Dendritic cell treated with granulocyte-macrophage colony-stimulating factor and Interleukin-4, amounts not matched to agents 40 ng/mL and 50 ng/mL, for 4 days (primary cell): ENCODE results near the gene GPR179.
"Not testable (repeated sequence)": the region's sequence is repeated elsewhere in the genome, so short reads cannot be mapped to it uniquely, and the experiment has no call there.

ENCODE experiments used
- H3K27ac Mint-ChIP-seq: one replicate; pipeline ENCODE4 v1.8.0; 2022; ENCODE audit warnings: mild to moderate bottlenecking, mixed read lengths
- H3K27me3 Mint-ChIP-seq: one replicate; pipeline ENCODE4 v1.8.0; 2022; ENCODE audit warnings: mild to moderate bottlenecking, mixed read lengths
- H3K36me3 Mint-ChIP-seq: one replicate; pipeline ENCODE4 v1.8.0; 2022; ENCODE audit warnings: low read depth, mixed read lengths
- H3K4me1 Mint-ChIP-seq: one replicate; pipeline ENCODE4 v1.8.0; 2022; ENCODE audit warnings: low read depth, mixed read lengths
- H3K4me3 Mint-ChIP-seq: one replicate; pipeline ENCODE4 v1.8.0; 2022; ENCODE audit warnings: mild to moderate bottlenecking, moderate library complexity, mixed read lengths
- H3K9me3 Mint-ChIP-seq: one replicate; pipeline ENCODE4 v1.8.0; 2022; ENCODE audit warnings: mixed read lengths
- intact Hi-C: fragments of 100-400 bp; cut with micrococcal nuclease; formaldehyde crosslinking; loops from one replicate; pipeline ENCODE4 v1.15.0; 2022

GPR179 gene

GRCh38 chr17:38322897-38323296, 20.9 kb downstream of the GPR179 start:
- Mint-ChIP-seq H3K27ac (no peak overlapping the region), H3K9me3 (no peaks in the 10 kb centered on the region), H3K27me3 (no peaks in the 10 kb centered on the region), H3K36me3 (peaks cover 47% of the 10 kb centered on the region), H3K4me3 (no peak overlapping the region), H3K4me1 (peaks cover 46% of the 10 kb centered on the region)
- intact Hi-C loops, result no loop called here

GRCh38 chr17:38322156-38322779, 21.5 kb downstream of the GPR179 start:
- no peaks in the 10 kb centered on the region for H3K9me3 Mint-ChIP-seq
- no peak overlapping the region for H3K4me3 Mint-ChIP-seq
- no peak overlapping the region for H3K27ac Mint-ChIP-seq
- H3K4me1 Mint-ChIP-seq, result peaks cover 41% of the 10 kb centered on the region
- no peaks in the 10 kb centered on the region for H3K27me3 Mint-ChIP-seq
- intact Hi-C loops, result no loop called here
- peaks cover 53% of the 10 kb centered on the region for H3K36me3 Mint-ChIP-seq

GRCh38 chr17:38320482-38320881, 23.3 kb downstream of the GPR179 start:
- Mint-ChIP-seq H3K9me3 (no peaks in the 10 kb centered on the region), H3K27ac (peak overlapping the region; percentile 18), H3K4me1 (peaks cover 24% of the 10 kb centered on the region), H3K36me3 (peaks cover 70% of the 10 kb centered on the region), H3K4me3 (no peak overlapping the region), H3K27me3 (no peaks in the 10 kb centered on the region)
- intact Hi-C loops, result no loop called here

GRCh38 chr17:38317081-38317480, 26.7 kb downstream of the GPR179 start:
- intact Hi-C loops, result no loop called here
- Mint-ChIP-seq H3K4me1 (peaks cover 15% of the 10 kb centered on the region), H3K27ac (no peak overlapping the region), H3K36me3 (peaks cover 77% of the 10 kb centered on the region), H3K4me3 (no peak overlapping the region), H3K9me3 (no peaks in the 10 kb centered on the region), H3K27me3 (no peaks in the 10 kb centered on the region)

- Mint-ChIP-seq H3K9me3 (no peaks in the 10 kb centered on the region), H3K36me3 (peaks cover 75% of the 10 kb centered on the region), H3K4me1 (peaks cover 6% of the 10 kb centered on the region), H3K27me3 (no peaks in the 10 kb centered on the region), H3K27ac (no peak overlapping the region), H3K4me3 (no peak overlapping the region)
- intact Hi-C loops, result no loop called here
These were observed 28.3 kb downstream of the GPR179 start for GRCh38 chr17:38315497-38315896.

- Mint-ChIP-seq H3K4me3 (peak within 1 kb of the TSS; percentile 95), H3K27ac (peak within 1 kb of the TSS; percentile 93), H3K36me3 (peaks cover 28% of the 10 kb centered on the region)
- intact Hi-C loops, H3K9me3 Mint-ChIP-seq, H3K27me3 Mint-ChIP-seq, H3K4me1 Mint-ChIP-seq: not testable (repeated sequence)
These were observed 46.8 kb downstream of the GPR179 start, which contains the start of gene MRPL45 for GRCh38 chr17:38296834-38297517. TSS of gene MRPL45 (plus strand) at chr17:38297168. CDS start at chr17:38297184, 16 bp downstream.

- H3K4me1 Mint-ChIP-seq, H3K9me3 Mint-ChIP-seq, intact Hi-C loops, H3K27me3 Mint-ChIP-seq: not testable (repeated sequence)
- H3K27ac Mint-ChIP-seq, result peak overlapping the region; percentile 93
- H3K36me3 Mint-ChIP-seq, result peaks cover 16% of the 10 kb centered on the region
- H3K4me3 Mint-ChIP-seq, result peak overlapping the region; percentile 95
These were observed 48.0 kb downstream of the GPR179 start for GRCh38 chr17:38295602-38296365.

- H3K9me3 Mint-ChIP-seq, H3K36me3 Mint-ChIP-seq, H3K4me1 Mint-ChIP-seq, intact Hi-C loops, H3K27ac Mint-ChIP-seq, H3K27me3 Mint-ChIP-seq, H3K4me3 Mint-ChIP-seq: not testable (repeated sequence)
These were observed 54.0 kb downstream of the GPR179 start for GRCh38 chr17:38289760-38290159.

- H3K4me1 Mint-ChIP-seq, H3K4me3 Mint-ChIP-seq, H3K9me3 Mint-ChIP-seq, H3K27me3 Mint-ChIP-seq, intact Hi-C loops, H3K27ac Mint-ChIP-seq, H3K36me3 Mint-ChIP-seq: not testable (repeated sequence)
These were observed 55.4 kb downstream of the GPR179 start for GRCh38 chr17:38288217-38288827.

GRCh38 chr17:38286501-38287091, 57.2 kb downstream of the GPR179 start:
- not testable (repeated sequence) for H3K27ac Mint-ChIP-seq, H3K4me1 Mint-ChIP-seq

GRCh38 chr17:38285994-38286393, 57.8 kb downstream of the GPR179 start:
- intact Hi-C loops, H3K36me3 Mint-ChIP-seq, H3K4me3 Mint-ChIP-seq, H3K9me3 Mint-ChIP-seq, H3K4me1 Mint-ChIP-seq, H3K27me3 Mint-ChIP-seq, H3K27ac Mint-ChIP-seq: not testable (repeated sequence)

More at GRCh38 chr17:38286501-38287091, 57.2 kb downstream of the GPR179 start:
- H3K36me3 Mint-ChIP-seq, H3K9me3 Mint-ChIP-seq, intact Hi-C loops, H3K4me3 Mint-ChIP-seq, H3K27me3 Mint-ChIP-seq: not testable (repeated sequence)
